Left lung (tissue), 10 donors: Measurements from ENCODE around the gene CASZ1. TPM values are rescaled to one million over a fixed set of nuclear protein-coding genes. Genes with fewer than 3 reads are reported as not detected.

Source experiments
- ATAC-seq: fragments of 200-7000 bp; cut with Tn5 transposase; one replicate; pipeline ENCODE4 v1.9.1; 2020; ENCODE audit warnings: moderate library complexity
- DNase-seq, 4 donors: peaks; one replicate each; pipeline ENCODE4 v3.0.0-alpha.2; 2013 to 2020
- H3K27ac ChIP-seq, 2 donors: fragments of 200-600 bp; sonication (generic) in 1 of 2; one replicate each; pipeline versions ENCODE4 v1.5.0 to v1.8.0; 2020 to 2021
- H3K27me3 ChIP-seq, 2 donors: fragments of 200-600 bp; sonication (generic) in 1 of 2; one replicate each; pipeline versions ENCODE4 v1.5.0 to v1.8.0; 2020 to 2021
- H3K36me3 ChIP-seq, 2 donors: fragments of 200-600 bp; sonication (generic) in 1 of 2; one replicate each; pipeline versions ENCODE4 v1.5.0 to v1.8.0; 2020 to 2021
- H3K4me1 ChIP-seq, 2 donors: fragments of 200-600 bp; one replicate each; pipeline ENCODE4 v1.8.0; 2021
- H3K4me3 ChIP-seq, 2 donors: fragments of 200-600 bp; sonication (generic) in 1 of 2; one replicate each; pipeline versions ENCODE4 v1.5.0 to v1.8.0; 2020 to 2021; ENCODE audit warnings: mild to moderate bottlenecking in 1 of 2
- H3K9me3 ChIP-seq, 2 donors: fragments of 200-600 bp; sonication (generic) in 1 of 2; one replicate each; pipeline versions ENCODE4 v1.5.0 to v1.8.0; 2020 to 2021
- CTCF ChIP-seq, 2 donors: fragments of 200-600 bp; sonication (generic) in 1 of 2; IDR thresholded peaks; one replicate each; pipeline versions ENCODE4 v1.5.0 to v1.8.0; 2021; ENCODE audit warnings: antibody characterized with exemption in 2 of 2
- intact Hi-C, 2 donors: fragments of 100-400 bp; cut with DNase I; formaldehyde crosslinking; loops; one replicate each; pipeline versions ENCODE4 v1.11.2 to v1.14.2; 2022
- polyA plus RNA-seq, 6 donors: library from polyadenylated mRNA; unstranded; fragments of 120-200 nt; gene quantifications; one replicate each; pipeline ENCODE4 v1.2.1, GENCODE V29; 2013; ENCODE audit not compliant: insufficient read length in 6 of 6
- total RNA-seq, 2 donors: library from RNA; stranded (reverse); fragmentation: NEBNext Ultra II Directional; extraction: Animal tissue kit (Norgen Biotek cat#: 25700); gene quantifications; one replicate each; pipeline ENCODE4 v1.2.1, GENCODE V29; 2021
- donor health status: DM: no; HTN: yes; CAD: no.
- donor health status: DM: no; HTN: no; CAD: no.

CASZ1 gene
- total and polyA plus RNA-seq, 8 donors: 15.1 to 44.0 (median 21.1) TPM

GRCh38 chr1:10709646-10710045 is 86.8 kb downstream of the CASZ1 start:
- no peaks in the 10 kb centered on the region for H3K36me3 ChIP-seq
- H3K4me1 ChIP-seq: peaks cover 3 to 15% of the 10 kb centered on the region in 2 donors
- H3K27me3 ChIP-seq: peaks cover 0 to 6% of the 10 kb centered on the region in 2 donors
- no peak overlapping the region for H3K4me3 ChIP-seq
- no peaks in the 10 kb centered on the region for H3K9me3 ChIP-seq
- TF ChIP-seq CTCF (IDR thresholded peaks at IDR 0.05): no peak
- ATAC-seq (no peak), DNase-seq (no peak)
- intact Hi-C loops: no loop called here
- no peak overlapping the region for H3K27ac ChIP-seq

GRCh38 chr1:10709165-10709564 is 87.3 kb downstream of the CASZ1 start:
- no peak for DNase-seq
- Histone ChIP-seq H3K4me1 (peaks cover 3 to 15% of the 10 kb centered on the region in 2 donors), H3K4me3 (no peak overlapping the region)

GRCh38 chr1:10708757-10709156 is 87.7 kb downstream of the CASZ1 start:
- no peak for TF ChIP-seq CTCF (IDR thresholded peaks at IDR 0.05)
- Histone ChIP-seq H3K9me3 (no peaks in the 10 kb centered on the region), H3K4me3 (no peak overlapping the region), H3K27me3 (peaks cover 0 to 10% of the 10 kb centered on the region in 2 donors), H3K4me1 (peaks cover 3 to 15% of the 10 kb centered on the region in 2 donors), H3K36me3 (no peaks in the 10 kb centered on the region), H3K27ac (no peak overlapping the region)
- DNase-seq (no peak), ATAC-seq (no peak)
- intact Hi-C loops: no loop called here

More at GRCh38 chr1:10709165-10709564, 87.3 kb downstream of the CASZ1 start:
- Histone ChIP-seq H3K27me3 (peaks cover 0 to 10% of the 10 kb centered on the region in 2 donors), H3K27ac (no peak overlapping the region), H3K9me3 (no peaks in the 10 kb centered on the region), H3K36me3 (no peaks in the 10 kb centered on the region)
- intact Hi-C loops: no loop called here
- TF ChIP-seq CTCF (IDR thresholded peaks at IDR 0.05): no peak
- ATAC-seq: no peak

GRCh38 chr1:10707208-10707607 is 89.2 kb downstream of the CASZ1 start:
- intact Hi-C loops: no loop called here
- ATAC-seq: no peak

GRCh38 chr1:10706376-10706913 is 90.0 kb downstream of the CASZ1 start:
- no peaks in the 10 kb centered on the region for H3K9me3 ChIP-seq
- no peaks in the 10 kb centered on the region for H3K36me3 ChIP-seq
- intact Hi-C loops: no loop called here
- no peak for TF ChIP-seq CTCF (IDR thresholded peaks at IDR 0.05)
- no peak overlapping the region for H3K4me3 ChIP-seq
- no peak overlapping the region for H3K27ac ChIP-seq
- DNase-seq (no peak), ATAC-seq (no peak)
- peaks cover 0 to 5% of the 10 kb centered on the region in 2 donors for H3K27me3 ChIP-seq
- H3K4me1 ChIP-seq: peaks cover 3 to 15% of the 10 kb centered on the region in 2 donors

More at GRCh38 chr1:10707208-10707607, 89.2 kb downstream of the CASZ1 start:
- no peak for DNase-seq
- H3K27me3 ChIP-seq: peaks cover 0 to 5% of the 10 kb centered on the region in 2 donors
- H3K4me1 ChIP-seq: peaks cover 3 to 15% of the 10 kb centered on the region in 2 donors
- no peaks in the 10 kb centered on the region for H3K9me3 ChIP-seq
- TF ChIP-seq CTCF (IDR thresholded peaks at IDR 0.05): no peak
- no peak overlapping the region for H3K27ac ChIP-seq
- H3K36me3 ChIP-seq: no peaks in the 10 kb centered on the region
- no peak overlapping the region for H3K4me3 ChIP-seq
